B cell (primary cell): ENCODE measurements around the gene MRPS9. TPM values are rescaled to one million over a fixed set of nuclear protein-coding genes. Genes with fewer than 3 reads are reported as not detected.

Source experiments
- ATAC-seq: fragments of 200-7000 bp; cut with Tn5 transposase; one replicate; pipeline ENCODE4 v1.10.0; 2021; ENCODE audit warnings: low read depth, mild to moderate bottlenecking, moderate number of reproducible peaks, moderate library complexity
- CTCF ChIA-PET: fragments of 350-600 bp; sonication (Branson Sonifier 250); formaldehyde crosslinking; loops from one replicate; lab custom pipeline; 2021; ENCODE audit warnings: antibody characterized with exemption, inconsistent platforms; lab: Charles Lee
- POLR2A ChIA-PET: fragments of 350-600 bp; sonication (Branson Sonifier 250); formaldehyde crosslinking; loops from one replicate; lab custom pipeline; 2021; ENCODE audit warnings: antibody characterized with exemption; lab: Charles Lee
- DNase-seq: peaks from one replicate; pipeline ENCODE4 v3.0.0; 2013
- H2AFZ ChIP-seq: 2 replicates; pipeline ENCODE4 v1.6.1; 2012; ENCODE audit warnings: mild to moderate bottlenecking, low read depth, low read length; ENCODE audit not compliant: insufficient read depth, poor library complexity, severe bottlenecking
- H3K27ac ChIP-seq, 2 donors: 1 replicate in 1 of 2; 2 replicates in 1 of 2; pipeline ENCODE4 v1.5.1; 2012 to 2013; ENCODE audit warnings: low read length in 2 of 2, mild to moderate bottlenecking in 2 of 2, moderate library complexity in 1 of 2
- H3K27me3 ChIP-seq, 4 experiments: fragments of 200-600 bp in 1 of 4; sonication (generic) in 1 of 4; replicated peaks in 1 of 4; 1 replicate in 2 of 4; 2 replicates in 2 of 4; pipeline versions ENCODE4 v1.6.1 to v1.7.0; 2013 to 2016; ENCODE audit warnings: low read length in 3 of 4, mild to moderate bottlenecking in 2 of 4, mixed read lengths in 1 of 4, moderate library complexity in 1 of 4; ENCODE audit not compliant: insufficient read depth in 4 of 4, control insufficient read depth in 3 of 4; ENCODE audit errors: control extremely low read depth in 1 of 4
- H3K36me3 ChIP-seq, 2 experiments: replicated peaks in 1 of 2; 1 replicate in 1 of 2; 2 replicates in 1 of 2; pipeline versions ENCODE4 v1.6.1 to v1.7.1; 2013; ENCODE audit warnings: low read length in 1 of 2; ENCODE audit not compliant: insufficient read depth in 2 of 2, control insufficient read depth in 1 of 2; ENCODE audit errors: control extremely low read depth in 1 of 2, extremely low read depth in 1 of 2
- H3K4me1 ChIP-seq, 2 donors: fragments of 200-600 bp in 1 of 2; sonication (generic) in 1 of 2; 1 replicate in 1 of 2; 2 replicates in 1 of 2; pipeline versions ENCODE4 v1.5.1 to v1.6.1; 2013 to 2017; ENCODE audit warnings: low read length in 2 of 2; ENCODE audit not compliant: control insufficient read depth in 2 of 2, insufficient read depth in 2 of 2
- H3K4me2 ChIP-seq: replicated peaks from 2 replicates; pipeline ENCODE3; 2012; ENCODE audit warnings: mild to moderate bottlenecking, low read depth, low read length; ENCODE audit not compliant: poor library complexity, severe bottlenecking
- H3K4me3 ChIP-seq, 5 experiments: fragments of 200-600 bp in 1 of 5; sonication (generic) in 1 of 5; 1 replicate in 3 of 5; 2 replicates in 2 of 5; pipeline versions ENCODE4 v1.5.1 to v1.7.0; 2011 to 2016; ENCODE audit warnings: low read length in 4 of 5, mild to moderate bottlenecking in 4 of 5, low read depth in 2 of 5, control low read depth in 1 of 5, moderate library complexity in 1 of 5; ENCODE audit not compliant: insufficient read depth in 1 of 5; ENCODE audit errors: control extremely low read depth in 1 of 5, extremely low read depth in 1 of 5
- H3K79me2 ChIP-seq: fragments of 200-600 bp; sonication (generic); one replicate; pipeline ENCODE4 v1.6.0; 2016; ENCODE audit warnings: low read length; ENCODE audit not compliant: control insufficient read depth, insufficient read depth
- H3K9ac ChIP-seq: fragments of 200-600 bp; sonication (generic); 2 replicates; pipeline ENCODE4 v1.6.1; 2017; ENCODE audit warnings: mild to moderate bottlenecking, low read length, moderate library complexity
- H3K9me3 ChIP-seq, 3 donors: one replicate each; pipeline versions ENCODE4 v1.6.1 to v1.7.1; 2013; ENCODE audit warnings: low read length in 2 of 3; ENCODE audit not compliant: control insufficient read depth in 2 of 3, insufficient read depth in 1 of 3; ENCODE audit errors: control extremely low read depth in 1 of 3
- H4K20me1 ChIP-seq: 2 replicates; pipeline ENCODE4 v1.6.0; 2012; ENCODE audit warnings: mild to moderate bottlenecking, low read length; ENCODE audit not compliant: insufficient read depth, control insufficient read depth, poor library complexity, severe bottlenecking
- H3K27ac Mint-ChIP-seq: one replicate; pipeline ENCODE4 v1.8.0; 2021; ENCODE audit warnings: mixed read lengths
- H3K27me3 Mint-ChIP-seq: one replicate; pipeline ENCODE4 v1.8.0; 2021; ENCODE audit warnings: mixed read lengths
- H3K4me1 Mint-ChIP-seq: one replicate; pipeline ENCODE4 v1.8.0; 2021; ENCODE audit warnings: mixed read lengths
- H3K4me3 Mint-ChIP-seq: one replicate; pipeline ENCODE4 v1.8.0; 2021; ENCODE audit warnings: mixed read lengths
- H3K9me3 Mint-ChIP-seq: one replicate; pipeline ENCODE4 v1.8.0; 2022; ENCODE audit warnings: mixed read lengths; ENCODE audit not compliant: insufficient read depth
- EZH2 ChIP-seq: IDR thresholded peaks from 2 replicates; pipeline ENCODE4 v1.6.1; 2012; ENCODE audit warnings: borderline replicate concordance, low read depth, mild to moderate bottlenecking, moderate library complexity, low read length; ENCODE audit not compliant: insufficient read depth, poor library complexity, severe bottlenecking
- WGBS: methylation state at CpG from one replicate; pipeline ENCODE4 v1.1.5; 2013; ENCODE audit warnings: missing lambda C conversion rate; ENCODE audit not compliant: insufficient coverage; 5-methylcytosine and 5-hydroxymethylcytosine counted together
- intact Hi-C: fragments of 100-400 bp; cut with micrococcal nuclease; formaldehyde crosslinking; loops from one replicate; pipeline ENCODE4 v1.10.0; 2022
- polyA plus RNA-seq: library from polyadenylated mRNA; depleted of rRNA; stranded (reverse); fragments of >200 nt; gene quantifications from 2 replicates; pipeline ENCODE4 v1.2.3, GENCODE V29; 2012
- total RNA-seq, 2 donors: library from RNA; stranded (reverse); fragments of 120-200 nt in 1 of 2; gene quantifications; 1 replicate in 1 of 2; 2 replicates in 1 of 2; pipeline versions ENCODE4 v1.2.3 to v1.2.4, GENCODE V29; 2013 to 2022
- TF ChIP-seq, protein P1 (sequence below): fragments of 200-600 bp; IDR thresholded peaks from one replicate; pipeline ENCODE4 v1.8.0; 2022; ENCODE audit warnings: antibody characterized with exemption, mild to moderate bottlenecking

Gene MRPS9
- total and polyA plus RNA-seq, 2 donors (not counting 1 experiment from before 2014, with no cell fraction given) = 13.0 to 19.8 TPM

DNA sequence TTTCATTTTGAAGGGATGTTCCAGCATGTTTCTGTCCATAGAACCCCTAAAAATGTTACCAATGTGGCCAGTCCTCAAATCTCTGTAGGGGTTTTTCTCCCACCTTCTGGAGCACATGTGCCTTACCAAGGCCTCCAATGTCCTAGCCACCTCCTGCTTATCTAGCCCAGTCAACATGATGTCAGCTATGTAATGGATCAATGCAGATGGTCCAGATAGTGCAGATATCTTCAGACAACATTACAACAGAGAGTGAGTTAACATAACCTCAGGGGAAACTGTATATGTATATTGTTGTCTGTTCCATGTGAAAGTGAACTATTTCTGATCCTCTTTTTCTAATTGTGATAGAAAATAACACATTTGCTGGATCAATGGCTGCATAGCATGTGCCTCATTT, 92.7 kb downstream of the MRPS9 start:
- ChIA-PET CTCF (interaction anchor here (1.2 to 1.3 kb wide), 2 partner anchors 105 to 108 kb away, joined by 3 to 4 read pairs; no protein-coding TSS in a partner anchor), POLR2A (interaction anchor here (1.0 to 1.5 kb wide), 2 partner anchors 14 to 44 kb away, joined by 3 to 7 read pairs; no protein-coding TSS in a partner anchor)
- DNase-seq (no peak), ATAC-seq (no peak)
- H3K4me2 ChIP-seq = no peak overlapping the region
- H4K20me1 ChIP-seq = no peaks in the 10 kb centered on the region
- Mint-ChIP-seq H3K9me3 (peaks cover 2% of the 10 kb centered on the region), H3K27me3 (peaks cover 17% of the 10 kb centered on the region), H3K27ac (no peak overlapping the region), H3K4me3 (no peak overlapping the region), H3K4me1 (peaks cover 25% of the 10 kb centered on the region)
- H3K4me1 ChIP-seq = peaks cover 13 to 31% of the 10 kb centered on the region in 2 donors
- no peak overlapping the region for H3K27ac ChIP-seq
- H3K36me3 ChIP-seq = no peaks in the 10 kb centered on the region
- H3K79me2 ChIP-seq = no peaks in the 10 kb centered on the region
- H3K9me3 ChIP-seq = peaks cover 0 to 1% (median 0%) of the 10 kb centered on the region in 3 donors
- no peaks in the 10 kb centered on the region for H3K27me3 ChIP-seq
- no peak overlapping the region for H2AFZ ChIP-seq
- intact Hi-C loops = no loop called here
- TF ChIP-seq, protein P1, sequence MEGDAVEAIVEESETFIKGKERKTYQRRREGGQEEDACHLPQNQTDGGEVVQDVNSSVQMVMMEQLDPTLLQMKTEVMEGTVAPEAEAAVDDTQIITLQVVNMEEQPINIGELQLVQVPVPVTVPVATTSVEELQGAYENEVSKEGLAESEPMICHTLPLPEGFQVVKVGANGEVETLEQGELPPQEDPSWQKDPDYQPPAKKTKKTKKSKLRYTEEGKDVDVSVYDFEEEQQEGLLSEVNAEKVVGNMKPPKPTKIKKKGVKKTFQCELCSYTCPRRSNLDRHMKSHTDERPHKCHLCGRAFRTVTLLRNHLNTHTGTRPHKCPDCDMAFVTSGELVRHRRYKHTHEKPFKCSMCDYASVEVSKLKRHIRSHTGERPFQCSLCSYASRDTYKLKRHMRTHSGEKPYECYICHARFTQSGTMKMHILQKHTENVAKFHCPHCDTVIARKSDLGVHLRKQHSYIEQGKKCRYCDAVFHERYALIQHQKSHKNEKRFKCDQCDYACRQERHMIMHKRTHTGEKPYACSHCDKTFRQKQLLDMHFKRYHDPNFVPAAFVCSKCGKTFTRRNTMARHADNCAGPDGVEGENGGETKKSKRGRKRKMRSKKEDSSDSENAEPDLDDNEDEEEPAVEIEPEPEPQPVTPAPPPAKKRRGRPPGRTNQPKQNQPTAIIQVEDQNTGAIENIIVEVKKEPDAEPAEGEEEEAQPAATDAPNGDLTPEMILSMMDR = no peak
- TF ChIP-seq EZH2 = no peak
- no peak overlapping the region for H3K9ac ChIP-seq
- no peak overlapping the region for H3K4me3 ChIP-seq

DNA sequence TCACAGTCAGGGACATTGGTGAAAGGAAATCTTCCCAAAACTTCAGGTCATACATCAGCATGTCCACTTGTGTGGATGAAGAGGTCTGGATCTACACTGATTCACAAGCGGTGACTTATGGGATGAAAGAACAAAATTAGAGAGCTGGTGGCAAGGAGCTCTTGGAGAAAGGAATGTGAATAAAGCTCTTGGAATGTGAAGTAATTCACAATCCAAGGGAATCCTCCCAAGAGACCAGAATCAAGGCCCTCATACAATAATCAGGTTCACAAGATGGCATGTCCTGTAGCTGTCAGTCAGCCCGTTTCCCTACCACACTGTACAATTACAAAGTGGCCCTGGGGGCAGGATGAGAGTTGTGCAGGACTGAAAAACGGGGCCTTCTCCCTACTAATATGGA, 96.2 kb downstream of the MRPS9 start:
- WGBS = no CpG with 5 or more reads among the region's 3 CpGs
- H3K9me3 ChIP-seq = peaks cover 0 to 1% (median 0%) of the 10 kb centered on the region in 3 donors
- no peak overlapping the region for H3K4me3 ChIP-seq
- H3K79me2 ChIP-seq = no peaks in the 10 kb centered on the region
- DNase-seq = no peak
- H3K4me2 ChIP-seq = no peak overlapping the region
- POLR2A ChIA-PET = no interaction called here
- H3K36me3 ChIP-seq = no peaks in the 10 kb centered on the region
- TF ChIP-seq, protein P1 = no peak
- no peak for TF ChIP-seq EZH2
- peaks cover 7% of the 10 kb centered on the region for H3K27me3 Mint-ChIP-seq
- H3K9me3 Mint-ChIP-seq = peaks cover 2% of the 10 kb centered on the region
- no peak overlapping the region for H2AFZ ChIP-seq
- intact Hi-C loops = no loop called here
- H3K4me1 Mint-ChIP-seq = peaks cover 16% of the 10 kb centered on the region
- no peak overlapping the region for H3K27ac Mint-ChIP-seq
- H3K4me1 ChIP-seq = peaks cover 13 to 16% of the 10 kb centered on the region in 2 donors
- H4K20me1 ChIP-seq = no peaks in the 10 kb centered on the region
- no peak for ATAC-seq
- H3K4me3 Mint-ChIP-seq = no peak overlapping the region
- CTCF ChIA-PET = interaction anchor here (1.0 to 3.3 kb wide), 4 partner anchors 13 to 102 kb away, joined by 3 to 12 read pairs (median 4); no protein-coding TSS in a partner anchor
- H3K27ac ChIP-seq = no peak overlapping the region
- H3K27me3 ChIP-seq = no peaks in the 10 kb centered on the region
- no peak overlapping the region for H3K9ac ChIP-seq
